Measurements from ENCODE around the gene CGNL1. TPM values are rescaled to one million over a fixed set of nuclear protein-coding genes. Genes with fewer than 3 reads are reported as not detected.

Gene CGNL1
- total RNA-seq, 1 donor from 2014 or later, result 31.9 TPM

DNA sequence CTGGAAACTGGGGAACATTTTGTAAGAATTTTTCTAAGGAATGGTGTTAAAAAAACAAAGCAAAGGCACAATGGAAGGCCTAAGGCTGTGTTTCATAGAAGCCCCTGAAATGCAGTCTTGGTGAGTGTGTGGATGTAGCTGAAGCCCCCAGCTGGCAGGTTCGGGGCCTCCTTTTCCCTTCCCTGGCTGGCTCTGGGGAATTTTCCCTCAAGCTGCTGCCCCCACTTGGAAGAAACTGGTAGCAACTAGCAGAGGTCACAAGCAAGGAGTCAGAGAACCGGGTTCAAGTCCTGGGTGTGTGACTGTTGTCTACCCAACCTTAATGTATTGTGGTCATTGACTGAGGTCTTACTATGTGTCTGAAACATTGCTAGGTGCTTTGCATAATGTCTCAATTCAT is 130.1 kb downstream of the CGNL1 start:
- Histone ChIP-seq H3K4me3 (no peak overlapping the region), H3K27me3 (ENCODE audit: low read depth) (no peaks in the 10 kb centered on the region), H3K36me3 (no peaks in the 10 kb centered on the region), H3K9me3 (replicated peaks) (no peaks in the 10 kb centered on the region), H3K27ac (replicated peaks) (peak overlapping the region; percentile 65), H3K4me1 (peaks cover 40% of the 10 kb centered on the region)
- intact Hi-C loops (cut with micrococcal nuclease), result no loop called here
- TF ChIP-seq CTCF (IDR thresholded peaks at IDR 0.05; ENCODE audit: borderline replicate concordance), result no peak
- no peak for DNase-seq

GRCh38 chr15:57507111-57507510 is 130.8 kb downstream of the CGNL1 start:
- intact Hi-C loops (cut with micrococcal nuclease), result no loop called here
- H3K36me3 ChIP-seq, result no peaks in the 10 kb centered on the region
- no peak for DNase-seq
- no peaks in the 10 kb centered on the region for H3K9me3 ChIP-seq (replicated peaks)
- H3K27me3 ChIP-seq (ENCODE audit: low read depth), result no peaks in the 10 kb centered on the region
- H3K4me3 ChIP-seq, result no peak overlapping the region
- TF ChIP-seq CTCF (IDR thresholded peaks at IDR 0.05; ENCODE audit: borderline replicate concordance), result no peak
- H3K27ac ChIP-seq (replicated peaks), result peak overlapping the region; percentile 65
- H3K4me1 ChIP-seq, result peaks cover 38% of the 10 kb centered on the region

GRCh38 chr15:57509126-57509525 is 132.8 kb downstream of the CGNL1 start:
- intact Hi-C loops (cut with micrococcal nuclease), result no loop called here
- no peaks in the 10 kb centered on the region for H3K27me3 ChIP-seq (ENCODE audit: low read depth)
- peak overlapping the region; percentile 56 for H3K27ac ChIP-seq (replicated peaks)
- no peaks in the 10 kb centered on the region for H3K9me3 ChIP-seq (replicated peaks)
- TF ChIP-seq CTCF (IDR thresholded peaks at IDR 0.05; ENCODE audit: borderline replicate concordance), result no peak
- H3K36me3 ChIP-seq, result no peaks in the 10 kb centered on the region
- no peak for DNase-seq
- H3K4me3 ChIP-seq, result no peak overlapping the region
- H3K4me1 ChIP-seq, result peaks cover 33% of the 10 kb centered on the region

GRCh38 chr15:57509965-57510364 is 133.7 kb downstream of the CGNL1 start:
- no peaks in the 10 kb centered on the region for H3K36me3 ChIP-seq

GRCh38 chr15:57510647-57511046 is 134.3 kb downstream of the CGNL1 start:
- H3K27ac ChIP-seq (replicated peaks), result peak overlapping the region; percentile 56

More at GRCh38 chr15:57509965-57510364, 133.7 kb downstream of the CGNL1 start:
- Histone ChIP-seq H3K4me1 (peaks cover 28% of the 10 kb centered on the region), H3K27me3 (ENCODE audit: low read depth) (no peaks in the 10 kb centered on the region), H3K9me3 (replicated peaks) (no peaks in the 10 kb centered on the region), H3K27ac (replicated peaks) (peak overlapping the region; percentile 56), H3K4me3 (no peak overlapping the region)
- DNase-seq, result no peak
- intact Hi-C loops (cut with micrococcal nuclease), result no loop called here
- no peak for TF ChIP-seq CTCF (IDR thresholded peaks at IDR 0.05; ENCODE audit: borderline replicate concordance)

More at GRCh38 chr15:57510647-57511046, 134.3 kb downstream of the CGNL1 start:
- intact Hi-C loops (cut with micrococcal nuclease), result no loop called here
- Histone ChIP-seq H3K9me3 (replicated peaks) (no peaks in the 10 kb centered on the region), H3K4me1 (peaks cover 22% of the 10 kb centered on the region), H3K36me3 (no peaks in the 10 kb centered on the region), H3K27me3 (ENCODE audit: low read depth) (no peaks in the 10 kb centered on the region), H3K4me3 (no peak overlapping the region)
- no peak for TF ChIP-seq CTCF (IDR thresholded peaks at IDR 0.05; ENCODE audit: borderline replicate concordance)
- peak; percentile 68 for DNase-seq
